Measurements from ENCODE around the gene ZMPSTE24.

ZMPSTE24 gene

DNA sequence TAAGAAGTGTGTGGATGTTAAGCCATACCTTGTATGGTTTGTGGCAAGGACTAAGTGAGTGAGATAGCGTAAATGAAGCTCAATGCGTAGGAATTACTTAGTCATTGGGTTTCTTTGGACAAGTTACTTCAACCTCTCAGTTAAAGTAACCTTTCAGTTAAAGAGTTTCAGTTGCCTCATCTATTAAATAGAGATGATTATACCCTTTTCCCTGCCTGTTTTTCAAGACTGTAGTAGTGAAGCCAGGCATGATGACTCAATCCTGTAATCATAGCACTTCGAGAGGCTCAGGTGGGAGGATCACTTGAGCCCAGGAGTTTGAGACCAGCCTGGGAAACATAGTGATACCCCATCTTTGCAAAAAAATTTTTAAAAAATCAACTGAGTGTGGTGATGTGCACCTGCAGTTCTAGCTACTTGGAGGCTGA is 6.3 kb downstream of the ZMPSTE24 start:
- DNase-seq (ENCODE audit: low read depth in 2 of 2) = no peak

DNA sequence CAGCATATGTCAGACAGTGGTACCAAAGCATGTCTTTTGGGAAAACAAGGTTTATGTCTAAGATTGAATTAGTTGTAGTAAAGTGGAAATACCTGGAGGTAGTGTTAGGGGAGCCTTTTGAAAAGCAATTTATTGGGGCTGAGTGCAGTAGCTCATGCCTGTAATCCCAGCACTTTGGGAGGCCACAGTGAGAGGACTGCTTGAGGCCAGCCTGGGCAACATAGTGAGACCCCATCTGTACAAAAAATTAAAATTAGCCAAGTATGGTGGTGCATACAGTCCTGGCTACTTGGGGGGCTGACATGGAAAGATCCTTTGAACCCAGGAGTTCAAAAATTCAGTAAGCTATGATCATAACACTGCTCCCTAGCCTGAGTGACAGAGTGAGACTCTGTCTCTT is 7.3 kb downstream of the ZMPSTE24 start:
- no peak for DNase-seq (ENCODE audit: low read depth in 2 of 2)

DNA sequence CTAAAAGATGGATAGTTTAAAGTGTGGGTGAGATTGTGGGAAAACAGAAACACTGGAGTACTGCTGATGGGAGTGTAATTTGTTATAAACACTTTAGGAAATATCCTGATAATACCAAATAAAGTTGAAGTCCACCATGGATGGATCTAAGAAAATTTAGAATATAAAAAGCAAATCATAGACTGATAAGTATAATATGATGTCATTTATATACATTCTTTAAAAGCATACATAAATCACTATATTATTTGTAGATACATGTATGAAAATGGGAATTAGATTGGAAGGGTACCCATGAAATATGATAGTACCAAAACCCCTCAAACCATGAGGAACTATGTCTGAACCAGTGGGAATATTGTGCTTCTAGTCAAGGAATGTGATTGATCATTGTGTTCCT is 7.9 kb downstream of the ZMPSTE24 start:
- DNase-seq (ENCODE audit: low read depth in 2 of 2) = no peak

DNA sequence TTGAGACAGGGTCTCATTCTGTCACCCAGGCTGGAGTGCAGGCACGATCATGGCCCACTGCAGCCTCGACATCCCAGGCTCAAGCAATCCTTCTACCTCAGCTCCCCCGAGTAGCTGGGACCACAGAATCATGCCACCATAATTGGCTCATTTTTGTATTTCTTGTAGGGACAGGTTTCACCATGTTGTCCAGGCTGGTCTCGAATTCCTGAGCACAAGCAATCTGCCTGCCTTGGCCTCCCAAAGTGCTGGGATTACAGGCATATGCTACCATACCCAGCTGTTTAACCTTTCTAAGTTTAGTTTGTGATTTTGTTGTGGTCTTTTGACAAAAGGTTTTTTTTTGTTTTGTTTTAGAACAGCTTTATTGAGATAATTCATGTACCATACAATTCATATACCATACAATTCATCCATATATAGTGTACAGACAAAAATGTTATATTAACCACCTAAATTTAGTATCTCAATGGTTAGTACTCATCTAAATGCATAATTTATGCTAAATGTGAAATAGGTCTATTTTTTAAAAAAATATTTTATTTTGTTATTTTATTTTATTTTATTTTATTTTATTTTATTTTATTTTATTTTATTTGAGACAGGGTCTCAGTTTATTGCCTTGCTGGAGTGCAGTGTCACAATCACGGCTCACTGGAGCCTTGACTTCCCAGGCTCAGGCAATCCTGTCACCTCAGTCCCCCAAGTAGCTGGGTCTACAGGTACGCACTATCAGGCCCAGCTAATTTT is 8.9 kb downstream of the ZMPSTE24 start:
- no peak for DNase-seq (ENCODE audit: low read depth in 2 of 2)

DNA sequence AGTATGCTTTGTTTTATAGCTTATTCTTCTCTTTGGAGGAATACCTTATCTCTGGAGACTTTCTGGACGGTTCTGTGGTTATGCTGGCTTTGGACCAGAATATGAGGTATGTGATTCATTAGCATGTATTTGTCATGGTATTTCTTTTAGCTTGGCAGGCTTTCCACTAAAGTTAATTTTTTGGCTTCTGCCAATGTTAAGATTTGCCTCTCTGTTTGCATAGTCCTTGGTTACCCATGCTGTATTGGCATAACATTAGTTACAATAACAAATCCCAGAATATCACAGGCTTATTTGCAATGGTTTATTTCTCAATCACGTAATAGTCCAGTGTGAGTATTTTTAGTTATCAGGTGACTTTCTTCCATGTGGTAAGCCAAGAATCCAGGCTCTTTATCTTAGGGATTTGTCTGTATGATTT is 9.7 kb downstream of the ZMPSTE24 start:
- DNase-seq (ENCODE audit: low read depth in 2 of 2) = no peak

DNA sequence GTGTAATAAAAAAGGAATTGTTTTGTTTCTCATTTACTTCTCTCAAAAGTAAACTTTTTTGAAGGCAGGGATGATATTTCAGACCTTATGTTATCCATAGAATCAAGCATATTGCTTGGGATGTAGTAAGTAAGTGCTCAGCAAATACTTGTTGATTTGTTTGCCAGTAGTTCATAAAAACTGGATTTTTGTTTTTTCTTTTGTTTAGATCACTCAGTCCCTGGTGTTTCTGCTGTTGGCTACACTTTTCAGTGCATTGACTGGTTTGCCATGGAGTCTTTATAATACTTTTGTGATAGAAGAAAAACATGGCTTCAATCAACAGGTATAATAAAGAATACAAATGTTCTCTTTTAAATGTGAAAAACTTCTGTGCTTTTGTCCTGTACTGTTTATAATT is 10.2 kb downstream of the ZMPSTE24 start:
- DNase-seq (ENCODE audit: low read depth in 2 of 2) = no peak

DNA sequence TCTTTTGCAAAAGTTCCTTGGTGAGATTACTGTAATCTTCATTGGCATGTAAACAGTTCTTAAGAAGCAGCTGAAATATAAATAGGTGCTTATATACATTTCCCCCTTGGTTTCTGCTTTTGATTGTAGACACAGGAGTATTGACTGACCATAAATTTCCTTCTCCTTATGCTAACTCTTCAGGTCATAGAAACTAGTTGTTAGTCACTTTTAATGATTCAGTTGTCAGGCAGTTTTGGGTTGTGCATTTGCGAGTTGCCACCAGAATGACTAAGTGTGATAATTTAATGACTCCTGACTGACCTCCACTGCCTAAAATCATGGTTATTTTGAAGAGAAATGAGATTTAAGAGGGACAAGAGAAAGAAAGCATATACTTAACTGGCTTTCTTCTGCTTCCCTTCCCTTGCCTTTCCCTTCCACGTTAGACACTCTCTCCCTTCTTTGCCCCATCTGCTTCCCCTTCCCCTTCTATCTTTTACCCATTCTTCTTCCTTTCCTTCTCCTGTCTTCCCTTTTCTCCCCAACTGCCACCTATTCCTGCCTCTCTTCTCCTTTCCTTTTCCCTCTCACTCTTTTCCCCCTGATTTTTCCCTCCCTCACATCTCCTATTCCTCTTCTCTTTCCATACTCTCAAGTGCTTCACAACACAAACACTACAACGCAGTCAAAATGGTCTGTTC is 12.3 kb downstream of the ZMPSTE24 start:
- DNase-seq (ENCODE audit: low read depth in 2 of 2) = no peak

DNA sequence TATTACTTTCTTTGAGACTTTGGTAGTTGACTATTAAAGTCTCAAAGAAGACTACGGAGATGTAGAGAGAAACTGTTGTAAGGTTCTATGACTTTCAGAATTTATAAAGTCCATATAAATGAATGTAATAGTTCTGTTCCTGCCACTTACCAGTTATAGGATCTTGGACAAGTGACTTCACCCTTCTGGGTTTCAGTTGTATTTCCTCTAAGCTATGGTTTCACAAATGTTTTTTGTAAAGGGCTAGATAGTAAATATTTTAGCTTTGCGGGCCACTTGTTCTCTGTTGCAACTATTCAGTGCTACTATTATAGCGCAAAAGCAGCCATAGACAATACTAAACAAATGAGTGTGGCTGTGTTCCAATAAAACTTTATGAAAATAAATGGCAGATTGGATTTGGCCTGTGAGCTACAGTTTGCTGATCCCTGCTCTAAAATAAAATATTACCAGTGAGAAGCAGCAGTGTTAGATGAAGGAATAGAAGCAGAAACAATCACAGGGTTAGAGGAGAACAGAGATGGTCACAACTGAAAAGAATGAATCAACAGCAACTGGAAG is 14.7 kb downstream of the ZMPSTE24 start:
- DNase-seq (ENCODE audit: low read depth in 2 of 2) = no peak

DNA sequence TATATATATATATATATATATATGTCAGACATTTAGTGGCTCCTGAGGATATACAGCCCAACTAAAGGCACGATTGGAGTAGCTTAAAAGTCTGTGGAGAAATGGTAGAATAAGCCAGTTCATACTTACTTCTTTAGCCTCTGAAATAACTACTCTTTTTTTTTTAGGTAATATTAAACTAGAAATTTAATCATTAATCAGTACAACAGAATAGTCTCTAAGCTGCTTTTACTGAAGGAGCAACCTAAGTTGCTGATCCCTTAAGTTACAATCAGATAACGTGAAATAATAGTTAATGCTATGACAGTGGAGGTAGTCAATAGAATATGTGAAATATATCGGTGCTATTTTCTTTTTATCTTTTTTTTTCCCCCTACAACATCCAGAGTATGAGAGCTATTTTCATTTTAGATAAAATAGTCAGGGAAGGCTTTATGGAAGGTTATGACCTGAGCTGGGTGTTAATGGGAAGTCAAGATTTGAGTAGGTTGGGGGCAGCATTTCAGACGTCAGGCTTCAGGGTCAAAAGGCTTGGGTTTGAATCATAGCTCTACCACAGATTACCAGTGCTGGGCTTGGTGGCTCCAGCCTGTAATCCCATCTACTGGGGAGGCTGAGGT is 15.6 kb downstream of the ZMPSTE24 start:
- no peak for DNase-seq (ENCODE audit: low read depth in 2 of 2)

DNA sequence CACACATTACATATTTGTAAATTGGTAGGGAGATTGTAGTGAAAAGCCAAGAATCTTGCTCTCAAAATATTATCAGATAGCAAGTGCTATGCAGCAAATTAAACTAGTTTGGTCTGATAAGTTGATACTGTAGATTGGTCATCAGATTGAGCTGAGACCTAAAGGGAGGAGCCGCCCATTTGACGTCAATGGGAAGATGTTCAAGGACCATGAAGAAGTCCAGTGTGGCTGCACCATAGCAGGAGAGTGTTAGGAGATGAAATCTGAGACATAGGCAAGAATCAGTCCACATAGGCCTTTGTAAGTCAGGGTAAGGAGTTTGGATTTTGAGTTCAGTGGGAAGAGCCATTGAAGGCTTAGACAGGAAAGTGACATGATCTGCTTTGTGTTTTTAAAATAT is 16.3 kb downstream of the ZMPSTE24 start:
- no peak for DNase-seq (ENCODE audit: low read depth in 2 of 2)

DNA sequence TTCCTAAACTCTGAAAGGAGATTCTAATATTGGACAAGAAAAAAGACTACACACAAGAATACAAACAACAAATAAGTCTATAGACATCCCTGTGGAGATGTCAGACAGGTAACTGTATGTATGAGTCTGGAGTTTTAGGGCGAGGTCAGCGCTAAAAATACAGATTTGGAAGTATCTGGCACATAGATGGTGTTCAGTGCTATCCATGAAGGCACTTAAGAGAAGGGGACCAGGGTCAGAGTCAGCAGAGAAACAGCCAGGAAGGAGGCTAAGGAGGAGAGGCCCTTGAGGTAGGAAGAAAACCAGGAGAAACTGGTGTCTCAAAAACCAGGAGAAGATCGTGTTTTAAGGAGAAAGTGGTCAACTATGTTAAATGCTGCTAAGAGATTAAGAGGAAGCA is 18.1 kb downstream of the ZMPSTE24 start:
- no peak for DNase-seq (ENCODE audit: low read depth in 2 of 2)

DNA sequence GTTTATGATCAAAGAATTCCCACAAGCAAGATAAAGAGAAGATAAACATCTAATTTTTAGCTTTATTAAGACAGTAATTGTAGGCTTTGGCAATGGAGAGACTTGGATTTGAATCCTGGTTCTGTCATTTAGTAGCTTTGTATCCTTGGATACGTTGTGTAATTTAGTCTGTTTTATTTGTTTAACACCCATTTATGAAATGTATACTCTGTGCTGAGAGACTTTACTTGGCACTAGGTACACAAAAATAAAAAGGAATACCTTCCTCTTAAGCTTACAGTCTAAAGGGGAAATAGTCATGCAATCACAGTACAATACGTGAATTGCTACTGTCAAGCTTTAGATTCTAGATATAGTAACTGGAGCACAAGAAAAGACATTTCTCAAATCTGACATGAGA is 23.8 kb downstream of the ZMPSTE24 start:
- no peak for DNase-seq (ENCODE audit: low read depth in 2 of 2)

DNA sequence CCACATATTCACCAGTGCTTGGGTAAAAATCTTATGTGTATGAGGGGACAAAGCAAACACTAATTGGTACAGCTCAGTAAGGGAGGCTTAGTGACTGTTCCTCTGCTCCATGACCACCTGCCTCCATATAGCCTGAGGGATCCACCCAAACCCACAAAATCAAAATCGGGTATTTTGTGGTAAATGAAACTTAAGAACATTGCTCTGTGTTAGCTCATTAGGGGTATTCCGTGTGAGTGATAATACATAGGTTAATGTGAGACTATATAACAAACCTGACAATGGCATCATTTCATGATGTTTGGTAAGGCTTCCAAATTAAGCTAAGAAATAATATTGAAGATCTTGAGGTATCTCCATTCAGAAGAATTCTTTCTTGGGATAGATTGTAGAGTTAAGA is 33.3 kb downstream of the ZMPSTE24 start:
- no peak for DNase-seq (ENCODE audit: low read depth in 2 of 2)

DNA sequence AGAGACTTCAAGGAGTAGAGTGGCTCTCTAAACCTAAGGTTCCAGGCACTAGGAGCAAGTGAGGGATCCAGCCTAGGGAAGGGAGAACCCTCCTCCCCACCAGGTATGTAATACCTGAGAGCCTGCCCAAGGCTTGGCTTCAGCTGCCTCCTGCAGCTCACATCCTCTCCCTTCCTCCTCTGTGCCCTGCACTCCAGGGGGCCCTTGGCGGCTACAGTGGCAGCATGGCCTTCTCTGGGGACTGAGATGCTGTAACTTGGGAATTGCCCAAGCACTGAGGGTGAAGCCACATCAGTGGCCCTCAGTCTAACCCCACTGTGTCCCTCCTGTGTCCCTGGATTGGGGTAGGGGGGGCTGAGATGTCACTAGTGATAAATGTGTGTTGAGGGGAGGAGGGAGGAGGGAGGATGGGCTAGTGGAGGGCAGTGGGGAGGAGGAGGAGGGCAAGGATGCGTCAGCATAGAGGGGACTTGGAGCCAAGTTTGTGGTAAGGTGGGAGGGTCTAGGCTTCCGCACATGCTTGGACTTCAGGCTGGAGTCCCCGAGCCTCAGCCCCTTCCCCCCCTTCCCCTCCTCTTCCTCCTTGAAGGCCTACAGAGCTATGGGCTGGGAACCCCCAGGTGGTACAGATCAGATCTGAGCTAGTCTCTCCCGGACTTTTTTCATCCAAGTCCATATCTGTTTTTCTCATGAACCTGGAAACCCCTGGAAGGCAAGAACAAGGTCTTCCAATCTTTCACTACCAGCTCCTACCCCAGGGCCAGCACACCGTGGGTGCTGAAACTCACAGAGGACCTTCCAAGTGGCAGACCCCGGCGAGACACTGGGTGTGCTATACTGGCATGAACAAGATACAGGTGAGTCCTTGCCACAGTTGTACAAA is 41.6 kb downstream of the ZMPSTE24 start:
- DNase-seq (ENCODE audit: low read depth in 2 of 2) = no peak

DNA sequence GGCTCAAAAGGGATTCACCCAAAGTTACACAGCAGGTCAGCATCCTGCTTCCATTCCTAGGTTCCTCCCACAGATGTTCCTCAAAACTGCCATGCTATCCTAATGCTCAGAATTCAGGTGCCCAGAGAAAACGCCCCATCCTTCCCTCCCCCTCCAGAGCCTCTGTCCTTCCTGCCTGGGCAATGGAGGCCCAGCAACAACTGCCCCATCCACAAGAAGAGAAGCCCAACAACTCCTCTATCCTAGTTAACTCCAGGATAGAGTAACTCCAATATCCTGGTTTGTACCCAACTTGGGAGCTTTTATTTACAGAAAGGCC is 42.2 kb downstream of the ZMPSTE24 start:
- DNase-seq (ENCODE audit: low read depth in 2 of 2) = no peak

DNA sequence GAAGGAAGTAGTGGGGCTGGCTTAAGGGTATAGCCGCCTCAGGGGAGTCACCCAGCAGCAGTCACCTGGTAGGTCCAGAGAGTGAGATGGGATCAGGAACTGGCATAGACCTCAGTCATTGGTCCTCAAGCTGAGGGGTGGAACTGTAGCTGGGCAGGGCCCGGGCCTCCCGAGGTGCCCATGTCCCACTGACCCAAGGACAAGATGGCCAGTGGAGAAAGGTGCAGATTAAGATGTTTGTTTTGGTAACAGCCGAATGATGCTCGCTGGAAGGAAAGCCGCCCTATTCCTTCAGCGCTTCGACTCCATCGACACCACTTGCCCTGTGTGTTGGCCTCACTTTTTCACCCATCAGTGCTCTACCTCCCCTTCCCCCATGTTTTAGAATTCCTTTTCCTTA is 42.6 kb downstream of the ZMPSTE24 start:
- no peak for DNase-seq (ENCODE audit: low read depth in 2 of 2)

DNA sequence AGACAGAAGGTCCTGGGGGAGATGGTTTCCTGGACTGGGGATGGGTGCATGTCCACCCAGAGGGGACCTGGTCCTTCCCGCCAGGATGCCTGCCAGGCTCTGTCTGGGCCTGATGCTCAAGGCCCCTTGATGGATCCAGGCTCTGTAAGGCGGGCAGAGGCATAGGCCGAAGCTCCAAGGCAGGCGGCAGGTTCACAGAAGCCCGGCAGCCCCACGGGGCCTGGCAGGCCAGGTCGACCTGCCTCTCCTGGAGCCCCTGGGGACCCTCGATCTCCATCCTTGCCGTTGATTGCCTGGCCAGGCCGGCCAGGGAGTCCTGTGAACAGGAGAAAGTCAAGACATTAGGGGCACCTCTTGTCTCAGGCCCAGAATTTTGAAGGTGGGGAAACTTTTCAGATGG is 43.0 kb downstream of the ZMPSTE24 start:
- DNase-seq (ENCODE audit: low read depth in 2 of 2) = no peak

DNA sequence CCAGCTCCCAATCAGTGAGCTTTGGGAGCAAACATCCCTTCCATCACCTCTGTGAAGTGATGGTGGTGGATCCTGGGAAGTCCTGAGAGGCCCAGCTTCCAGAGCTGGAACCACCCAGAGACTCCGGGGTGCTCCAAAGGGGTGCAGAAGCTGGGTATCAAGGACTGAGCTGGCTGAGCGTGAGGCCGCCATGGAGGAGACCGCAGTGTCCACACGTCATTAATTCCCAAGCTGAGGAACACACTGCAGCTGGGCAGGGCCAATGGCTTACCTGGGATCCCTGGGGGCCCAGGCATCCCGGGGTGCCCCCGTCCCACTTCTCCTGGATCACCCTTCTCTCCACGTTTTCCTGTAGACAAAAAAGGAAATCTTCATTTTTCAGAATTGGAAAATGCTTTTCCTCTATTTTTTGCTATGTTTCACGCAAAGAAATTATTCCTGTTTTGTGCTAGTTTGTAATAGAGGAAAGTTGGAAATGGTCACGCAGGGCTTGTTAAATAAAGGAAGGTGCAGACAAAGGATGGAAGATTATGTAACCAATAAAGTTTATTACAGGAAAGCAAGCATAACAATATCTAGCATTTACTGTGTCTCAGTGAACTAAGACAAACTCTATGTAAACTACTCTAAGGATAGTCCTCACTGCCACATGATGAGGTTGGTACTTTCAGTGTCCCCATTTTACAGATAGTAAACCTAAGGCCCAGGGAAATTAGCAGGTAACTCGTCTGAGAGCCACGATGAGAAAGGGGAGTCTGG is 43.7 kb downstream of the ZMPSTE24 start:
- DNase-seq (ENCODE audit: low read depth in 2 of 2) = no peak

DNA sequence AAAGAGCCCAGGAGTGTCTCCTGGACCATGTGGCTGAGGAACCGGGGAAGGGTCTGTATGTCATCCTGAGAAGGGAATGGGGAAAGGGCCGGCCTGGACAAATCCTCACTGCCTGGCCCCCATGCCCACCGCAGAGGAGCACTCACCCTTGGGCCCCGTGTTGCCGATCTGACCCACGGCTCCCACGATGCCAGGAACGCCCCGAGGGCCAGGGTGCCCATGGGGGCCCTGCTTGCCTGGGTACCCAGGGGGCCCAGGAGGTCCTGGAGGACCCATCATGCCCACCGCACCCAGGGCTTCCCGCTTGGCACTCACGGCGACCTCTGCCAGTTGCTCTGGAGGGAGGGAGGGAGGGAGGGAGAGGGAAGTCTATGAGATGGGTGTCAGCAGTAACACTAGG is 44.4 kb downstream of the ZMPSTE24 start:
- DNase-seq (ENCODE audit: low read depth in 2 of 2) = no peak

DNA sequence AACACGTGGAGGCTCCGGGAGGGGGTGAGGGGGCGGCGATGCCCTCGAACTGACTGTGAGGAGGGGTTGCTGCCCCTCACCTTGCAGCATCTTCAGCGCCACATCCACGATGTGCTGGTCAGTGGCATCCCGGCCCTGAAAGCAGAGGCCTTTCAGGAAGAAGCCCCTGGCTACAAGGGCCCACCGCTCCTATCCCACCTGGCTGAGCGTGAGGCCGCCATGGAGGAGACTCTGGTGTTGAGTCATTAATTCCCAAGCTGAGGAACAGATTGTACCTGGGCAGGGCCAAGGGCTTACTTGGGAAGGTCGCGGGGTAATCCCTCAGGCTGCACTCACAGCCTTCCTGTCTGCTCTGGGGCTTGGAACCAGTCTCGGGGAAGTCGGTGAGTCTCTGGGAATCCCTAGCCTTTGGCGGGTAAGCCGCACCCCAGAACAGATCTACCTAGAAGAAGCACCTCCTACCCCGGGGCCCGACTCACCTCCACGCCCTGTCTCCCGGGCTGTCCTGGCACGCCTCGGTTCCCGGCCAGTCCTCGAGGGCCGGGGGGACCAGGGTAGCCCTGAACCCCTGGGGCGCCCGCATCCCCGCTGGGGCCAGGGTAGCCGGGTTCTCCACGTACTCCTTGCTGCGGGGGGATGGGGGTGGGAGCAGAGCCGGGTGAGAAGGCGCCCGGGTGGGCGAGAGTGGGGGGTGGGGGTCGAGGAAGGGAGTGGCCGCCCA is 45.2 kb downstream of the ZMPSTE24 start:
- no peak for DNase-seq (ENCODE audit: low read depth in 2 of 2)

DNA sequence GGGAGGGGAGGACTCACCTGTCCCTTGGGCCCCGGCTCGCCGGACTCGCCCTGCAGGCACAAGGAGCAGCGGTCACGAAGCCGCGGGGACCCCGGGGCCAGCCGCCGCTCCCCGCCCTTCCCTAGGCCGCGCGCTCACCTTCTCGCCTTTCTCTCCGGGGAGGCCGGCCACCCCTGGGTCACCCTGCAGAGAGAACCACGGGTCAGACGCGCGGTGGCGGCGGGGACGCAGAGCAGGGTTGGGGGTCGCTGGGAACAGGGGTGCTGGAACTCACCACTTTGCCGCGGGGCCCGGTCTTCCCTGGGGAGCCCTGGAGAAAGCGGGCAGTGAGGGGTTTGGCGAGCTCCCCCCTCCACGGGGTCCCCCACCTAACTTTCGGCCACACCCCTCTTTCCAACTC is 45.8 kb downstream of the ZMPSTE24 start:
- DNase-seq (ENCODE audit: low read depth in 2 of 2) = no peak
